Small intestine (tissue), 7 donors: ENCODE results near the gene ABCA4. TPM values are rescaled to one million over a fixed set of nuclear protein-coding genes. Genes with fewer than 3 reads are reported as not detected.

ENCODE experiments used
- DNase-seq, 2 donors: peaks; one replicate each; pipeline versions ENCODE4 v3.0.0 to v3.0.0-alpha.2; 2013
- FAIRE-seq: peaks from 2 replicates; lab custom pipeline; 2012; peaks lifted over from hg19 to GRCh38; lab: Jason Lieb, UNC
- H3K27ac ChIP-seq, 3 donors: one replicate each; pipeline ENCODE4 v1.5.1; 2013; ENCODE audit warnings: low read length in 2 of 3, mild to moderate bottlenecking in 2 of 3, control low read depth in 1 of 3, inconsistent platforms in 1 of 3, low read depth in 1 of 3, moderate library complexity in 1 of 3
- H3K27me3 ChIP-seq, 3 donors: one replicate each; pipeline ENCODE4 v1.6.1; 2013; ENCODE audit warnings: low read length in 3 of 3, inconsistent platforms in 1 of 3; ENCODE audit not compliant: control insufficient read depth in 3 of 3, insufficient read depth in 3 of 3
- H3K36me3 ChIP-seq, 3 donors: one replicate each; pipeline ENCODE4 v1.6.1; 2013; ENCODE audit warnings: low read length in 3 of 3, inconsistent platforms in 1 of 3, low read depth in 1 of 3, mild to moderate bottlenecking in 1 of 3, moderate library complexity in 1 of 3; ENCODE audit not compliant: control insufficient read depth in 3 of 3, insufficient read depth in 2 of 3
- H3K4me1 ChIP-seq, 3 donors: one replicate each; pipeline ENCODE4 v1.6.1; 2013; ENCODE audit warnings: low read length in 2 of 3, inconsistent platforms in 1 of 3, low read depth in 1 of 3, mild to moderate bottlenecking in 1 of 3, moderate library complexity in 1 of 3; ENCODE audit not compliant: control insufficient read depth in 3 of 3, insufficient read depth in 2 of 3
- H3K4me3 ChIP-seq, 3 donors: one replicate each; pipeline ENCODE4 v1.5.1; 2013; ENCODE audit warnings: low read length in 3 of 3, control low read depth in 1 of 3, inconsistent platforms in 1 of 3, low read depth in 1 of 3, mild to moderate bottlenecking in 1 of 3, moderate library complexity in 1 of 3
- H3K9me3 ChIP-seq, 2 donors: one replicate each; pipeline ENCODE4 v1.6.1; 2013; ENCODE audit warnings: low read depth in 1 of 2, low read length in 1 of 2; ENCODE audit not compliant: control insufficient read depth in 2 of 2, insufficient read depth in 1 of 2
- WGBS, 3 donors: extraction: QIAGEN DNeasy Blood & Tissue Kit; methylation state at CpG; one replicate each; pipeline ENCODE4 v1.1.7; 2013; 5-methylcytosine and 5-hydroxymethylcytosine counted together
- polyA plus RNA-seq, 4 donors: library from polyadenylated mRNA; stranded (reverse) in 3 of 4; unstranded in 1 of 4; fragments of 200-250 nt in 3 of 4; fragments of 120-200 nt in 1 of 4; gene quantifications; one replicate each; pipeline versions ENCODE4 v1.2.1 to v1.2.3, GENCODE V29; 2013
- donor health status: healthy with polysubstance abuse.
- donor health status: control.
- donor health status: control.
- donor health status: Bipolar disorder and iron deficiency.
- donor health status: healthy.

ABCA4 gene
- polyA plus RNA-seq, 4 donors: 2.4 to 4.3 (median 3.8) TPM

GRCh38 chr1:94044290-94044790 is 76.6 kb downstream of the ABCA4 start:
- 30 to 41% (median 34%) methylated on average over 9 of the region's 9 CpGs for WGBS, 3 donors
- Histone ChIP-seq H3K27me3 (no peaks in the 10 kb centered on the region), H3K4me1 (peaks cover 0 to 9% (median 0%) of the 10 kb centered on the region in 3 donors), H3K36me3 (no peaks in the 10 kb centered on the region), H3K4me3 (no peak overlapping the region), H3K9me3 (no peaks in the 10 kb centered on the region), H3K27ac (peak overlapping the region in 2 of 3 donors; percentile 32 to 78)
- DNase-seq (peak; percentile 51 to 59), FAIRE-seq (no peak)

- no peaks in the 10 kb centered on the region for H3K27me3 ChIP-seq
- peak overlapping the region in 2 of 3 donors; percentile 32 to 78 for H3K27ac ChIP-seq
- no peak for FAIRE-seq
- 31 to 47% (median 37%) methylated on average over 4 of the region's 4 CpGs for WGBS, 3 donors
- DNase-seq: no peak
- no peaks in the 10 kb centered on the region for H3K36me3 ChIP-seq
- H3K4me3 ChIP-seq: no peak overlapping the region
- peaks cover 0 to 9% (median 0%) of the 10 kb centered on the region in 3 donors for H3K4me1 ChIP-seq
- H3K9me3 ChIP-seq: no peaks in the 10 kb centered on the region
Measured at GRCh38 chr1:94043738-94044289, 77.1 kb downstream of the ABCA4 start.

GRCh38 chr1:94042388-94042787 is 78.6 kb downstream of the ABCA4 start:
- no peak for FAIRE-seq
- Histone ChIP-seq H3K4me3 (no peak overlapping the region), H3K27ac (no peak overlapping the region), H3K36me3 (no peaks in the 10 kb centered on the region), H3K4me1 (peaks cover 0 to 9% (median 0%) of the 10 kb centered on the region in 3 donors), H3K27me3 (peaks cover 0 to 4% (median 0%) of the 10 kb centered on the region in 3 donors), H3K9me3 (no peaks in the 10 kb centered on the region)
- no peak for DNase-seq
- WGBS, 3 donors: 94 to 100% (median 95%) methylated on average over 1 of the region's 1 CpG

GRCh38 chr1:94039871-94040569 is 80.9 kb downstream of the ABCA4 start:
- WGBS, 3 donors: 75 to 79% (median 79%) methylated on average over 11 of the region's 11 CpGs
- no peak for FAIRE-seq
- no peaks in the 10 kb centered on the region for H3K9me3 ChIP-seq
- H3K36me3 ChIP-seq: no peaks in the 10 kb centered on the region
- no peak overlapping the region for H3K4me3 ChIP-seq
- peaks cover 0 to 9% (median 0%) of the 10 kb centered on the region in 3 donors for H3K4me1 ChIP-seq
- no peak overlapping the region for H3K27ac ChIP-seq
- no peak for DNase-seq
- peaks cover 0 to 4% (median 0%) of the 10 kb centered on the region in 3 donors for H3K27me3 ChIP-seq

GRCh38 chr1:94039514-94039870 is 81.5 kb downstream of the ABCA4 start:
- 1 to 4% (median 2%) methylated on average over 4 of the region's 4 CpGs for WGBS, 3 donors
- no peak for FAIRE-seq
- Histone ChIP-seq H3K4me3 (no peak overlapping the region), H3K27ac (no peak overlapping the region), H3K4me1 (peaks cover 0 to 5% (median 0%) of the 10 kb centered on the region in 3 donors), H3K9me3 (no peaks in the 10 kb centered on the region), H3K27me3 (peaks cover 0 to 4% (median 0%) of the 10 kb centered on the region in 3 donors), H3K36me3 (no peaks in the 10 kb centered on the region)
- DNase-seq: peak; percentile 63 to 83

GRCh38 chr1:94038511-94038910 is 82.4 kb downstream of the ABCA4 start:
- no peaks in the 10 kb centered on the region for H3K4me1 ChIP-seq
- no peak overlapping the region for H3K4me3 ChIP-seq
- DNase-seq (no peak), FAIRE-seq (no peak)
- no peaks in the 10 kb centered on the region for H3K9me3 ChIP-seq
- H3K36me3 ChIP-seq: no peaks in the 10 kb centered on the region
- H3K27me3 ChIP-seq: peaks cover 0 to 4% (median 0%) of the 10 kb centered on the region in 3 donors
- 55 to 64% (median 61%) methylated on average over 3 of the region's 3 CpGs for WGBS, 3 donors
- no peak overlapping the region for H3K27ac ChIP-seq

- peaks cover 0 to 4% (median 0%) of the 10 kb centered on the region in 3 donors for H3K27me3 ChIP-seq
- H3K36me3 ChIP-seq: no peaks in the 10 kb centered on the region
- H3K27ac ChIP-seq: no peak overlapping the region
- no peaks in the 10 kb centered on the region for H3K9me3 ChIP-seq
- WGBS, 3 donors: 64 to 68% (median 66%) methylated on average over 9 of the region's 9 CpGs
- no peak for FAIRE-seq
- no peak overlapping the region for H3K4me3 ChIP-seq
- no peaks in the 10 kb centered on the region for H3K4me1 ChIP-seq
- no peak for DNase-seq
Measured at GRCh38 chr1:94037392-94038229, 83.3 kb downstream of the ABCA4 start.

GRCh38 chr1:94036730-94037129 is 84.2 kb downstream of the ABCA4 start:
- no peaks in the 10 kb centered on the region for H3K36me3 ChIP-seq
- no peaks in the 10 kb centered on the region for H3K9me3 ChIP-seq
- H3K27ac ChIP-seq: no peak overlapping the region
- 58 to 83% (median 79%) methylated on average over 6 of the region's 6 CpGs for WGBS, 3 donors
- no peak overlapping the region for H3K4me3 ChIP-seq
- peaks cover 0 to 4% (median 0%) of the 10 kb centered on the region in 3 donors for H3K27me3 ChIP-seq
- H3K4me1 ChIP-seq: no peaks in the 10 kb centered on the region
- DNase-seq: no peak
- no peak for FAIRE-seq
